PC-3 (cell line): Measurements from ENCODE around the gene DMD. TPM values are rescaled to one million over a fixed set of nuclear protein-coding genes. Genes with fewer than 3 reads are reported as not detected.

Experiments used
- ATAC-seq: fragments of 200-7000 bp; cut with Tn5 transposase; 2 replicates; pipeline ENCODE4 v1.9.1; 2020; ENCODE audit warnings: mild to moderate bottlenecking, moderate library complexity
- BruUV-seq: library from RNA; stranded (reverse); fragments of 400-500 nt; replicated peaks from 2 replicates; lab custom pipeline; 2021; lab: Mats Ljungman, UMichigan
- CTCF ChIA-PET: fragments of 300-600 bp; sonication (Branson Sonifier 250); formaldehyde crosslinking; loops from one replicate; lab custom pipeline; 2022; ENCODE audit warnings: antibody characterized with exemption; lab: Charles Lee
- POLR2A ChIA-PET: fragments of 300-600 bp; sonication (Branson Sonifier 250); formaldehyde crosslinking; loops from one replicate; lab custom pipeline; 2022; ENCODE audit warnings: antibody characterized with exemption; ENCODE audit not compliant: unreplicated experiment; lab: Charles Lee
- DNase-seq: peaks from one replicate; pipeline ENCODE4 v3.0.0-alpha.2; 2015
- H2AFZ ChIP-seq: fragments of 300-600 bp; sonication (generic); 2 replicates; pipeline ENCODE4 v1.6.0; 2016; ENCODE audit warnings: antibody characterized with exemption, low read length
- H3F3A ChIP-seq: fragments of 300-600 bp; sonication (generic); one replicate; pipeline ENCODE4 v1.6.0; 2017; ENCODE audit warnings: antibody characterized with exemption, low read length, control low read depth, mild to moderate bottlenecking; ENCODE audit not compliant: unreplicated experiment
- H3K27ac ChIP-seq: fragments of 300-600 bp; sonication (generic); 2 replicates; pipeline ENCODE4 v1.5.1; 2016; ENCODE audit warnings: mild to moderate bottlenecking, low read length
- H3K27me3 ChIP-seq: fragments of 300-600 bp; sonication (generic); 2 replicates; pipeline ENCODE4 v1.6.1; 2016; ENCODE audit warnings: low read length, mixed read lengths
- H3K36me3 ChIP-seq: fragments of 300-600 bp; sonication (generic); 2 replicates; pipeline ENCODE4 v1.6.1; 2016; ENCODE audit warnings: low read depth, mixed run types, low read length, mixed read lengths
- H3K4me1 ChIP-seq: fragments of 300-600 bp; sonication (generic); 2 replicates; pipeline ENCODE4 v1.5.1; 2016; ENCODE audit warnings: low read length; ENCODE audit not compliant: insufficient read depth
- H3K4me2 ChIP-seq: fragments of 300-600 bp; sonication (generic); 2 replicates; pipeline ENCODE4 v1.6.0; 2016; ENCODE audit warnings: low read length
- H3K4me3 ChIP-seq: fragments of 300-600 bp; sonication (generic); 2 replicates; pipeline ENCODE4 v1.5.1; 2016; ENCODE audit warnings: mild to moderate bottlenecking, low read length, mixed read lengths
- H3K79me2 ChIP-seq: fragments of 300-600 bp; sonication (generic); 2 replicates; pipeline ENCODE4 v1.6.1; 2017; ENCODE audit warnings: low read length, mixed read lengths
- H3K9ac ChIP-seq: fragments of 300-600 bp; sonication (generic); 2 replicates; pipeline ENCODE4 v1.6.0; 2016; ENCODE audit warnings: mild to moderate bottlenecking, low read length
- H3K9me2 ChIP-seq: fragments of 300-600 bp; sonication (generic); replicated peaks from 2 replicates; pipeline ENCODE4 v1.6.1; 2016; ENCODE audit warnings: mixed run types, low read length, mixed read lengths
- H3K9me3 ChIP-seq: fragments of 300-600 bp; sonication (generic); 2 replicates; pipeline ENCODE4 v1.6.1; 2016; ENCODE audit warnings: low read length, mixed read lengths
- H4K20me1 ChIP-seq: fragments of 300-600 bp; sonication (generic); 2 replicates; pipeline ENCODE4 v1.6.1; 2016; ENCODE audit warnings: low read length, mixed read lengths
- CTCF ChIP-seq: fragments of 300-600 bp; sonication (generic); conservative IDR thresholded peaks from 2 replicates; pipeline ENCODE4 v1.5.1; 2017; ENCODE audit warnings: antibody characterized with exemption, low read depth, mild to moderate bottlenecking, low read length
- EZH2 ChIP-seq: fragments of 300-600 bp; sonication (generic); IDR thresholded peaks from one replicate; pipeline ENCODE4 v1.6.1; 2017; ENCODE audit warnings: antibody characterized with exemption, mild to moderate bottlenecking, low read length; ENCODE audit not compliant: unreplicated experiment
- EZH2phosphoT487 ChIP-seq: fragments of 300-600 bp; sonication (generic); IDR thresholded peaks from 2 replicates; pipeline ENCODE4 v1.6.1; 2018; ENCODE audit warnings: mild to moderate bottlenecking, antibody characterized with exemption, low read length, borderline replicate concordance
- intact Hi-C: fragments of 100-400 bp; cut with micrococcal nuclease; formaldehyde crosslinking; loops from 2 replicates; pipeline ENCODE4 v1.9.0; 2023
- total RNA-seq: library from RNA; depleted of rRNA; stranded (reverse); fragments of >200 nt; gene quantifications from 2 replicates; pipeline ENCODE4 v1.2.3, GENCODE V29; 2014

Gene DMD
- total RNA-seq, 1 experiment from 2014 or later: not detected

- DNase-seq (no peak), ATAC-seq (no peak)
- Histone ChIP-seq H3K4me3 (no peak overlapping the region), H3K4me2 (no peak overlapping the region), H3K27me3 (no peaks in the 10 kb centered on the region), H2AFZ (no peak overlapping the region), H3K9me2 (no peaks in the 10 kb centered on the region), H4K20me1 (no peaks in the 10 kb centered on the region), H3F3A (no peaks in the 10 kb centered on the region), H3K4me1 (no peaks in the 10 kb centered on the region), H3K9me3 (no peaks in the 10 kb centered on the region), H3K9ac (no peak overlapping the region), H3K27ac (no peak overlapping the region), H3K79me2 (no peaks in the 10 kb centered on the region), H3K36me3 (no peaks in the 10 kb centered on the region)
- TF ChIP-seq EZH2phosphoT487 (no peak), CTCF (no peak), EZH2 (no peak)
- ChIA-PET POLR2A (no interaction called here), CTCF (no interaction called here)
- BruUV-seq: no TSS peak
- intact Hi-C loops: no loop called here
These were observed 2113.3 kb downstream of the DMD start for GRCh38 chrX:31098079-31098478.

GRCh38 chrX:31093639-31093975 lies 2117.7 kb downstream of the DMD start:
- Histone ChIP-seq H3K36me3 (no peaks in the 10 kb centered on the region), H2AFZ (no peak overlapping the region), H3K27me3 (no peaks in the 10 kb centered on the region), H3K9me3 (no peaks in the 10 kb centered on the region), H3K4me2 (no peak overlapping the region), H4K20me1 (no peaks in the 10 kb centered on the region), H3K9me2 (no peaks in the 10 kb centered on the region), H3K79me2 (no peaks in the 10 kb centered on the region), H3K4me3 (no peak overlapping the region), H3K4me1 (no peaks in the 10 kb centered on the region), H3K27ac (no peak overlapping the region), H3K9ac (no peak overlapping the region), H3F3A (no peaks in the 10 kb centered on the region)
- ATAC-seq (no peak), DNase-seq (no peak)
- intact Hi-C loops: no loop called here
- BruUV-seq: no TSS peak
- ChIA-PET CTCF (no interaction called here), POLR2A (no interaction called here)
- no peak for TF ChIP-seq CTCF
- TF ChIP-seq EZH2phosphoT487: no peak
- TF ChIP-seq EZH2: no peak

GRCh38 chrX:31092970-31093638 lies 2118.2 kb downstream of the DMD start:
- H3K79me2 ChIP-seq: no peaks in the 10 kb centered on the region
- no peak for DNase-seq
- BruUV-seq: no TSS peak
- H3K36me3 ChIP-seq: no peaks in the 10 kb centered on the region
- no peak overlapping the region for H3K27ac ChIP-seq
- intact Hi-C loops: no loop called here
- TF ChIP-seq CTCF (no peak), EZH2phosphoT487 (no peak), EZH2 (no peak)
- no peaks in the 10 kb centered on the region for H3K9me2 ChIP-seq
- no peaks in the 10 kb centered on the region for H3F3A ChIP-seq
- ChIA-PET CTCF (no interaction called here), POLR2A (no interaction called here)
- no peak for ATAC-seq
- no peak overlapping the region for H2AFZ ChIP-seq
- no peaks in the 10 kb centered on the region for H3K4me1 ChIP-seq
- no peak overlapping the region for H3K4me3 ChIP-seq
- H3K9ac ChIP-seq: no peak overlapping the region
- no peaks in the 10 kb centered on the region for H3K9me3 ChIP-seq
- no peaks in the 10 kb centered on the region for H3K27me3 ChIP-seq
- no peaks in the 10 kb centered on the region for H4K20me1 ChIP-seq
- no peak overlapping the region for H3K4me2 ChIP-seq
